ENCODE measurements around the gene VWC2L.

The VWC2L gene

DNA sequence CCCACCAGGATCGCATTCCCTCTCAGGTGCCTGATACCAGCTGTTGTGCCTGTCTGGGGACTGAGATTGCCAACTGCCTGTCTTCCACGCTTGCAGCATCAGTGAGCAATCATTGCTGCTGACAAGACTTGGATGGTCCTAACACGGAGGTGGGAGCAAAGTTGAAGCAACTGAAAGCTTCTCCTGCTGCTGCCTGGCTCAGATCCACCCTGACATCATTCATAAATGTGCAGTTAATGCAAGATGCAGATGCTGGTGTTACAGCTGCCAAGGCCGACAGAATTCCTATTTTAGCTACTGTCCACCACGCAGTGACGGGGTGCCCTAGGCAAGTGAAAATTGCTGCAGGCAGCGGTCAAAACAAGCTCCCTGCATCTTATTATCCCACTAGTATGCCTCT, 131.4 kb downstream of the VWC2L start:
- DNase-seq (ENCODE audit: low spot score) = no peak

DNA sequence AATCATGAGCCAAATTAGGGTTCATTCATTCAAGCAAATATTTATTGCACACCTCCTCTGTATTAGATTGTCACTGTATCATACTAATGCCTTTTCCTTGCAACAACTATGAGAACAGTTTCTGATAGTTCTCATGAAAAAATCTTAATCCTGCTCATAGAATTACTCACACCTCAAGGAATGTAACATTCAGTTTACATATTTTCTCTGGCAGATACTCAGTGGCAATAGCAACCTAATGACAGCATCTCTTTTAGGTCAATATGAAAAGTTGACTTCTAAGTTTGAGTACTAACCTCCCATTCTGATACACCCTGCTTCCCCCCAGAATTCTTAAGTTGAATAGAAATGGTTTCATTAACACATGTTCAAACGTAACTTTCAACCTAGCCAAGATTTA, 132.0 kb downstream of the VWC2L start:
- DNase-seq (ENCODE audit: low spot score) = peak; percentile 16

DNA sequence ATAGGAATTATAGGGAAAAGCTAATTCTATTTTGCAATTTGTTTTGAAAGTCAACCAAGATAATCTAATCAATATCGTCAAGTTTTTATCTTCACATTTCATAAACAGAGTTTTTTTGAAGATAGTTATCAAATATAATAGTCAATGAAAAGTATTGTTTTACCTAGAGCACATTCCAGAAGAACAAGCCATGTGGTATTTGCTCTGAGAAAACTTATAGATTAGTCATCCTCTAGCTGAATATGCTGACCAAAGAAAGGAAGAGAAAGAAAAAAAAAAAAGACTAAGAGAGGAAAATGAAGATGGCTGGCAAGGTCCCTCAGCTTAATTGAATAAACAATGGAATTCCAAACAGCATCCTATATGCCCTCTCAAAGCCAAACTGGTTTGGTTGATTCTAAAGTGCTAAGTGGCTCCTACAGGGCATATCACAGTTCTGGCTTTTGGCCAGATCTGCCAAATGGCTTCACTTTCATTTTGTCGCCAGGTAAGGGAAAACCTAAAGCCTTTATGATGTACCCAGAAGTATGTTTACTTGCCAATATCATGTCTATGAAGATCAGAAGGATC, 132.6 kb downstream of the VWC2L start:
- DNase-seq (ENCODE audit: low spot score) = no peak

DNA sequence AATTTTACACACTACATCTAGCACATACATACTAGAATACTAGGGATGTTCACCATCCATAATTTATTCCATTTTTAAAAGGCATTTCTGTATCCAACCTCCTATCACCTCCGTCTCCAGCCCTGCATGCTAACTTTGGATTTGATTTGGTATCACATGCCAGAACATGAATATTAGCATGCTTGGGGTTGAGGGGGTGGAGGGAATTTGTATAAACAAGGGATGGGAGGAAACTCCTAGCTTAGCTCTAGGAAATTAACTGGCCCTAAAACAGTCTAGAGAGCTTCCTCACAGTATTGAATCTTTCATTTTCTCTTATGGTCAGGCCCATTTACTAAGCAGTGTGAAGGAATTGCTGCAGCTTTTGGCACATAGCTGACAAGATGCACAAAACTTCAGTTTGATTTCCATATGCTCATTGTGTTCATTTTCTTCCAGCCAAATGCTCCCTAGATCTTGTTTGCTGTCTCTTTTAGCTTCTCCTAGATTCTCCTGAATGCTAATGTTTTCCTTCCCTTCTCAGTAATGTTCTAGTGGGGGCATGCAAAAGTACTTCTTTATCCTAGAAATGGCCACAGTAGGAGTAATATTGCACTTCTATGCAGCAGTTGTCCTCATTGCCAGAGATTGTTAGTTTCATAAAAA, 135.2 kb downstream of the VWC2L start:
- DNase-seq (ENCODE audit: low spot score) = no peak

DNA sequence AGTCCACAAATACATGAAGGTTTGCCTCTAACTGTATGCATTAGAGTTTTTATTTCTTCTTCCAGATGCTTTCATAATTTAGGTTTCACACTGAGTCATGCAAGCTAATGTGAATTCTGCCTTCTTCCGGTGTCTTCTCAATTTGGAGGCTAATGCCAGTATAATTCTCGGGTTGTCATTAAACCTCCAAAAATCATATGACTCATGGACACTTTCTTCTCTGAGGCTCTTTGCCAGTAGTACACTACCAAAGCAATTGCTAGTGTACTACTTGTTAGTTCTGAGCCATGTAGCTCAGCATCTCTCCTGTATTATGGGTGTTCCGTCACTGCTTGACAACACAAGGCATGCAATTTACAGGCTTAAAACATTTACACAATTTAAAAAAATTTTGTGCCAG, 137.1 kb downstream of the VWC2L start:
- no peak for DNase-seq (ENCODE audit: low spot score)

DNA sequence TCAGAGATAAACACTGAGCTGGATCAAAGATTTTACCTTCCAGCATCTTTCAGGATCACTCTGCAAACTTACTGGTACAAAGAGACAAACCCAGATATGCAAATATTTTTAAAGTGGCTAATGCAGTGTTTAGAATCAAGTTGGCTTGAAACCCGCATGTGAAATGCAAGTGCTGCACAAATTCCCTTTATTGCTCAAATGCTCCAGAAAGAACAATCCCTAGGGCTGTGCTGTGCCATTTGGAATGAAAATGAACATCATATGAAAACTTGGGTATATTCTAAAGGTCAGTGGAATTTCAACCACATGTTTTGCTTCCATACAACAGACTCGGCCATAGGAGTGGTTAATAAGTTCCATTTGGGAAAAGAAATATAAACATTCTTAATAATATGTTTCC, 139.1 kb downstream of the VWC2L start:
- DNase-seq (ENCODE audit: low spot score) = no peak

DNA sequence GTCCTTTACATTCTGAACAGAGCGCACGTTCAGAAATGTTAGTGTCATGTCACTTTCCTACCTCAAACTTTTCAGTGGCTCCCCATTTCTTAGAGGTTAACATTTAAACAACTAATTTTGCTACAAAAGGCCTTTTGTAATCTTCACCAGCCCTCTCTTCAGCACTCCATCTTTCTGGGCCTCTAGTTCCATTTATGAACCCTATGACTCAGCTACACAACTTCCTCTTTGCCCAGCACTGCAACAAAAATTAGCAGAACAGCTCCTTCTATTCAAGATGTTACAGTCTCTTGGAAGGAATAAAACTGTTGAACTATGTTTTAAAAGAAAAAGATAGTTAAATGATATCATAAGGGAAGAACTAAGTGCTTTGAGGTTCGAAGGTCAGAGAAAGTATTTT, 139.9 kb downstream of the VWC2L start:
- no peak for DNase-seq (ENCODE audit: low spot score)

DNA sequence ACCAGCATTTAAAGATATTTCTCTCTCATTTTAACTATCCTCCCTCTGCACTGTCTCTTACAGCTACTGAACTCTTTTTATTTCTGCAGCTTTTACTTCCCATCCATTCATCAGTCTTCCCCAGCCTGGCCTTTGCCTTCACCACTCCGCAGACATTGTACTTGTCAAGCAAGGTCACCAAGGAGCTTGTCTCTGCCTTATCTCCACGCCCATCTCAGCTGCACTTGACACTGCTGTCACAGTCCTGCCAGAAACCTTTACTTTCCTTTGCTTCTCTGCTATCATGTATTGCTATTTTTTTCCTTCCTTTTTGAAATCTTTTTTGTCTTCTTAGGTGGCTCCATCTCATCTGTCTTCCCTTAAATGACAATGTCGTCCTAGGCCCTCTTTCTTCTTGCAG, 147.0 kb downstream of the VWC2L start:
- DNase-seq (ENCODE audit: low spot score) = no peak

DNA sequence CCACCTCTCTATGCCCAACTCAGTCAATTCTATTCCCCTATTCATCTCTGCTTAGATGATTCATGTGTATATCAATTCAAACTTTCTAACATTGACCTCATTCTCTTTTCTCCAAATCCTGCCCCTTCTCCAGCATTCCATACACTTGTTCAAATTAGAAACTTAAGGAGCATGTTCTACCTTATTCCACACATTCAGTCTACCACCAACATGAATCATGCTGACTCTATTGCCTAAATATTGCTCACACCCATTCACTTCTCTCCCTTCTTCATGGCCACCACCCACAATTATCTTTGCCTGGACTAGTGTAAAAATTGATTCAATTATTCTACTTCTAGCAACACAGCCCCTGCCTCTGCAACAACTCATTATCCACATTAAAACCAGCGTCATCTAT, 147.5 kb downstream of the VWC2L start:
- no peak for DNase-seq (ENCODE audit: low spot score)

DNA sequence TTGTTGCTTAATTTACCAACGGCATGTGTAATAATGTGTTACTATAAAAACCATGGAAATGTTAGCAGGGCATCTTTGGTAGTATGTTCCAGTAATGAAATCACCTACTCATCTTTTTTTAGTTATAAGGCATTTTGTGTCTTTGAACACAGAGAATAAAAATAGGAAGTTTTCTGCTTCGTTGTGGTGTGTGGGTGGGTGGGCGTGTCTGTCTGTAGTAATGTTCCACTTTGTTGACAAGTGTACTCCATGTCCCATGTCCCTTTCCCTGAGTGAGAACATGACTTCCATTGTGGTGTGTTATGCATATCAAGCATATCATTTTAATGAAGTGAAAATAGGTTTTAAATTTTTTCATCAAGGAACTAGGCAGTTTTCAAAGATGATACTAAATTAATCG, 149.3 kb downstream of the VWC2L start:
- DNase-seq (ENCODE audit: low spot score) = no peak

DNA sequence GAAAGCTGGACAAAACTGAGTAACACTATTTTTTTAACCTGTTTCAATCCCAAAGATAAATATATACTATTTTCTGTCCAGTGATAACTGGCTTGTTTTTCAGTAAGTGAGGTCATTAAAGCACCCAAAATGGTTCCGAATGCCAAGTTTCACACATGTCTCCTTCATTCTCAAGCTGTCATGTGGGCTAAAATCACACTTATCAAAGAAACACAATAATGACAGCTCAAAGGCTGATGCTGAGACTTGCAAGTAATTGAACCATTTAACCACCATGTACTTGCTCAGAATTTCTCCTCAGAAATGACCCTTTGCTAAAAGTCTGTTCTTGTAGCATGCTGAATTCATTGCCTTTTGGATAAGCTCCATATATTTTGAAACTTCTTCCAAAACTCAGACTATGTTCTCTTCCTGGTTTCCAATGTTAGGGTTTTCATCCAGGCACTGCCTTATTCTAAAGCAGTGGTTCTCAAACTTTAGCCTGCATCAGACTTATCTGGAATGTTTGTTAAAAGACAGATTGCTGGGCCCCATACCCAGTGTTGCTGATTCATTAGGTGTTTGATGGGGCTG, 149.8 kb downstream of the VWC2L start:
- no peak for DNase-seq (ENCODE audit: low spot score)

DNA sequence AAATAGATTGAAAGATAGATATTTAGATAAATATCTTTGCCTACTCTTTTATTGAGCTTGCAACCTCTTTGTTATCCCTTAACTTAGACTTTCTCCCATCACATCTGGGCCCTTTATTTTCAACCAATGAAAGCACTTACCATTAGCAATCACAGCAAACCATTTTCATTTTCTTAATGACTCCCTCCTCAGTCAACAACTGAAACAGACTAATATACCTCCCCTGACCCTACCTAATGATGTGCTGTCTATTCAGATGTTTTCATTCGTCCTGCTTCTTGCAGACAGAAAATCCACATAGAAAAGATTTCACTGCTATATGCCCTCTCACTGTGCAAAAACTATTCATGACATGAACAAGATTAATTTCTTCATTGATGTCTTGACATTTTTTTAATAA, 154.4 kb downstream of the VWC2L start:
- no peak for DNase-seq (ENCODE audit: low spot score)

DNA sequence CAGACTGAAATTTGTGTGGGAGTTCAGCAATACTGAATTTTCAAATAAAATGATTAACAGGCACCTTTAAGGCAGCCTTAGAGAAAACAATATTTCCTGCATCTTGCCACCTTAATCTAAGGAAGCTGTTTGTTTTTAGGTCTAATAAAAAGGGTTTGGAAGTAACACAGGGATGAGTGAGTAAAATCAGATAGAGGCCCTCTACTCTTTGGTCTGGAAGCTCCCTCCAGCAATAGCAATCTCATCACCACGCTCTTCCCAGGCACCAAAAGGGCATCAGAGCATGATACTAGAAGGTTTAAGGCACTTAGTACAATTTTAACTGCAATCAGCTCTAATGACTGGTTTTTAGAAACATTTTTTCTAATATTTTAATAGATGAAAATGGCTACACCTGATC, 155.6 kb downstream of the VWC2L start:
- no peak for DNase-seq (ENCODE audit: low spot score)

DNA sequence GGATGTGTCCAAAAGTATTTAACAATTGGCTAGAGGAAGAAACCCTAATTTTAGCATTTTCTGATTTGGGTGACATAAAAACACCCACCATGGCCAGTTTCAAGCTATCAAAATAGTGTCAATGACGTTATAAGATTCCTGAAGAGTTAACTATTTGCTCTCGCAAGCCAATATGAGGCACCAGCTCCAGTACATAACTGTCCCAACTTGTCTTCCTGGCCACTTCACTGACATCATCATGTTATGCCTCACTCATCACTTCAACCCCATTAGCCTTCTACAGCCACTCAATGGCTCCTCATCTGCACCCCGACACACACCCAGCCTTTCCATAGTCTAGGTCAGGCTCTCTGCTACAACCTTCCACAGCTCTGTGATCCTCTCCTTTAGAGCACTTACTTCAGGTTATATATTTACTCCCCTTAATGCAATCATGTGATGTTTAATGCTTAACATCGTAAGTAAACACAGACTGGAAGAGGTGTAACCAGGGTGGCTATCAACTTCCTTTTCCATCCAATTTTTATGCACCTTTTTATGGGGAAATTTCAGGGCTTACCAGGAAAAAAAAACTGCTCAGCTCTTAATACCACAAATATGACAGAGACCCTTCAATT, 158.7 kb downstream of the VWC2L start:
- no peak for DNase-seq (ENCODE audit: low spot score)

DNA sequence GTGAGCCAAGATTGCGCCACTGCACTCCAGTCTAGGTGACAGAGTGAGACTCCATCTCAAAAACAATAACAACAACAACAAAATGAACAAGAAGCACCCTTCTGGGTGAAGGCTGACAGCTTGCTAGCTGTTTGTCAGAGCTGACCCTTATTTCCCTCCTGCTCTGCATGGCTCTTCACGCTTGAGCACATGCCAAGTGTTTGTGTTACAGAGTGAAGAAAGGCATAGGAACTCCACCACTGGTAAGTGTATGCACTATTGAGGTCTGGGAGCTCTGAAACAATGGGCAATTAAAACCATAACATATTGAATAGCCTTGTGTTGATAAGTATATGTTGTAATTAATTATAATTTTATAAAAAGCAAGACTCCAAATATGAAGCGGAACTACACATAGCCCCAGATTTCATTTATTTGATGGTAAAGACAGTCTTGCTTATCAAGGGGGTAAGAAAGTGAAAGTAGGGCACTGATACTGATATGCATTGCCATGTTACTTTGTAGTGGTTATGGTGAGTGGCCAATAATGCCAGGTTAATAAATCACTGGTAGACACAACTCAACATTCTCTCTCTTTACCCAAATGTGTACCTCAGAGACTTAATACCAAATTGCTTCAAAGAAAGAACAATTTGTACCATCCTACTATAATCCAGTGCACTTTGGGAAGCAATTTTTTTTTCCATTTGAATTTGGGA, 163.4 kb downstream of the VWC2L start:
- DNase-seq (ENCODE audit: low spot score) = no peak

DNA sequence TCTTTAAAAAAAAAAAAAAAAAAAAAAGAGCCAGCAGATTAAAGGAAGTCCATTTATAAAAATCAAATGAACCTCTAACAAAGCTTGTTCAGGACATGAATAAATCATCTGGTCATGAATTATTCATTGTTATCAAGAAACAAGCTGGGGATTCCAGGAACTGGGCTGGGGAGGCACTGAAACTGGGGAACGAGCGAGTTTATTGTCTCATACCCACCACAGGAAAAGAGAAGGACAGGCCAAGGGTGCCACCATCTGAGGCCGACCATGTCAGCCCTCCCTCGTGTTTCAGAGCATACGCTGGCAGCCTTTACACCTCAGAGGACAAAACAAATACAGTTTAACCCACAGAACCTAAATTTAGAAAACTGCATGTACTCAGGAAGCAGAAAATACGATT, 164.2 kb downstream of the VWC2L start:
- no peak for DNase-seq (ENCODE audit: low spot score)

DNA sequence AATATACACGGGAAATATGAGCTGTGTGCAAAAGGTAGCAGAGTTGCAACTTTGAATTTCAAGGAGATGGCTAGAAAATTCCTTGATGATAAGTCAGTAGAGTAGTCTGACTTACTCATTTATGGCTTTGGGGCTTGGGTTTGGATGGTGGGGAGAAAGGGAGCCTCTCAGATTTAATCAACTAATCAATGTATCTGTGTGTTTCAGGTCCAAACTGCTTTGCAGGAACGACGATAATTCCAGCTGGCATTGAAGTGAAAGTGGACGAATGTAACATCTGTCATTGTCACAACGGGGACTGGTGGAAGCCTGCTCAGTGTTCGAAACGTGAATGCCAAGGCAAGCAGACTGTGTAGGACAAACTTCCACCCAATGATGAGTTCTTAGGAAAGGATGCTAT, 164.6 kb downstream of the VWC2L start:
- no peak for DNase-seq (ENCODE audit: low spot score)

DNA sequence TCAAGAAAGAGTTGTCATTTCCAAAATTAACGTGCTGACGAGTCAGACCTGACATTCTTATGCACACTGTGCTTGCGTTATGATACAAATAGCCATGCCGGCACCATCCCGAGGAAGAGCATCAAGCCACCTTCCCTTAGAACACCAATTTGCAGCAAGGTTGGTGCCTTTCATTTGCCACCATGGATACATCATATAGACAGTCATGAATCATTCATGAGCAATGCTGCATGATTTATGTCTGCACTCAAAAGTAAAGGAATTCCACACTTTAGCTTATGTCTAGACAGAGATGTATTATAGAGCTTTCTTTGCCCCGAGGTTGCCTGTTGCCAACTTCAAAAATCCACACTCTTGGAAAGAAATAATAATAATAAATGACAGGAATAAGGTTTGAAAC, 166.9 kb downstream of the VWC2L start:
- no peak for DNase-seq (ENCODE audit: low spot score)

DNA sequence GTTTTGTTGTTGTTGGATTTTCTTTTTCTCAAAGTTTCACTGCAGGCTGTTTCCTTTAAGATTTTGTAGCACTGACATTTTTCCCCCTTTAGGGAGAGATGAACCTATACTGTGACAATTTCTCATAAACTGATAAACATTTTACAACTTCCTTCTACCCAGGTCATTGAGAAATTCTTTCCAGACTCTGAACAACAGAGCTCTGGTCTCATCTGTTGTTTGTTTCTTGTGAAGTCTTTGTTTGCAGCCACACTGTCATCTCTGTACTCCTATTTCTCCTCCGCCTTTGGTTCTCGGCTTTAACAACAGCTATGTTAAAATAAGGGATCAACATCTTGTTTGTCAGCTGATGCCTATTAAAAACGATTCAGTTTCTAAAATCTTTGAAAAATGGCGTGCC, 167.6 kb downstream of the VWC2L start:
- no peak for DNase-seq (ENCODE audit: low spot score)

DNA sequence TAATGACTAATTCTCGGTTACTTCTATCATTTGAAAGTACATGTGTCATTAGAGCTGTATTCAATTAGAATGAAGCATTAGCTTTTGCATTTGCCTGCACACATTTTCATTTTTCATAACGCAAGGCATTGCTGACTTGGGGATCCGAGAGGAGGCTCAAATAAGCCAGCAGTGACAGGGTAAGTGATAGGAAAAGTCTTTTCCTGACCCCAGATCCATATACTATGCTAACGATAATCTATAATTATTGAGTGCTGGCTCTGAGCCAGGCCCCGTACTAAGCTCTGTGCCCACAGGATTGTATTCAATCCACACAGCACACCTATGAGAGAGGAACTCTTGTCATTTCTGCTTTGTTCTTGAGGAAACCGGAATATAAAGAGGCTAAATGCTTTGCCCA, 168.2 kb downstream of the VWC2L start:
- DNase-seq (ENCODE audit: low spot score) = no peak

DNA sequence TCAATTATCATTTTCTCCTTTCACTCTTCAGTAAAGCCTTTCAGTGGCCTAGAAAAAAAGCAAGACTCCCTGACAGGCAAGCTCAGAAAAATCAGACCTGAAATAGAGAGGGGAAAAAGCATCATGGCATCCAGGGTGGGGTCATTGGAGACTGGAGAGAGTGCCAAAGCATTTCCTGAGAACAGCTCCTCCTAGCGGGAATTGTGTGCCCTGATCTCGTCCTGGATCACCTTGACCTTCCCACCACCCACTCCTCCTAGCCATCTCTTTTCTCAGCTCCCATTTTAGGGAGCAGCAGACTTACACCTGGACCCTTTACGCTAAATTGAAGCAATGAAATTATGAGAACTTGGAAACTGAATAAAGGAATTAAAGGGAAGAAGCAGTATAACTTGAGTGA, 176.6 kb downstream of the VWC2L start:
- DNase-seq (ENCODE audit: low spot score) = no peak

DNA sequence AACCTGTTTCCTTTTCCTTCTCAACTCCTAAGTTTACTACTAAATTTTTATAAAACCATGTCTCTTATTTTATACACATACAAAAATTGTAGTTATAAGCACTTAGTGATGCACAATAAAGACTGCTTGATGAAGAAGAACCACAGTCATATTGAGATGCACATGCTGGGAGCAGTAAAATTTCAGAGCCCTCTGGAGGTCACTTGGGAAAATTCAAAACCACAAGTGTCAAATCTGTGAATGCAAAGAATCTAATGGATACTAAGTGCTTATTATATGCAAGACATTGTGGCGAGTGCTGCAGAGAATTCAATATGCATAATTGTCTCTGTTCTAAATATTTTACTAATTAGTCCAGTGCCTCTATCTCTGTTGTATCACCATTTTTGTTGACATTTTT, 180.5 kb downstream of the VWC2L start:
- no peak for DNase-seq (ENCODE audit: low spot score)

DNA sequence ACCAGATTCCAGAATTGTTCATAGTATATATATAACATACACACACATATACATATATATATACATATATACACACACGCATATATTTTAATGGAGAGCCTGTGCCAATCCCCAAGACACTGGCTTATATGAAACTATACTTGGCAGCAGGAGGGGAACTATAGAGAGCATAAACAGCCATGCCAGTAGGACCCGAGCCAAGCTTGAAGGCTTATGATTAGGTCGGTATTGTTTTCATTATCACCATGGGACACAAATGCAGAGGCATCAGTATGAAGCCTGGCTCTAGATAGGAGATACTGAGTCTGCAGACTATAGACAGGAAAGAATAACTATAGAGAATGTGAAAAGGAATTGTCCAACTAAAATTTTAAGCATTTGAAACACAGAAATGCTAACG, 181.2 kb downstream of the VWC2L start:
- no peak for DNase-seq (ENCODE audit: low spot score)

Measured in hepatic stellate cell (primary cell).